DLD1 (cell line): ENCODE results near the gene DIP2C.
"Not testable (repeated sequence)": the region's sequence is repeated elsewhere in the genome, so short reads cannot be mapped to it uniquely, and the experiment has no call there.

Experiments
- in situ Hi-C: cut with HindIII; loops from 2 replicates; pipeline ENCODE4 v1.10.0; 2017; ENCODE audit warnings: low sequenced_read_pairs

The DIP2C gene

DNA sequence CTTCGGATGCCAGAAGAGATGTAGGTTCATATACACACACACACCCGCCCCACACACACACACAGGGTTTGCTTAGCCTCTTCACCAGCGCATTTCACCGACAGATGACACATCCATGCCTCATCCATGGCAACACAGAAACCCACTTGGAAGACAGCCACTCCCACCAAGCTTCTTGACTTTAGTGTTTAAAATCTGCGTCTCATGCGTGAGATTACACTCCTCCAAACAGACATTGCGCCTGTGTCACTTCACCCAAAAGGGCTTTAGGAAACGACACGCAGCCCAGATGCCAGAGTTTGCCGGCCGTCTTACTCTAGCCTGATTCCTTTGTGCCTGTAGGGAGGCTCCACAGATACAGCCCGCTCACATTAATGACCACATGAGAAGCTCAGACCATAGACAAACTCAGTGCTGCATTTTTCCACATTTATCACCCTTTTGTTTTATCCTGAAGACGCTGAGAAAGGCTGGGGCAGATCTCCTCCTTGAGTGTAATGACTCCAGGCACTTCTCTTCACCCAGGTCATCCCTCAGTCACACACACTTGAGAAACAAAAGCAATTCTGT lies 73.8 kb downstream of the DIP2C start:
- in situ Hi-C loops = no loop called here

DNA sequence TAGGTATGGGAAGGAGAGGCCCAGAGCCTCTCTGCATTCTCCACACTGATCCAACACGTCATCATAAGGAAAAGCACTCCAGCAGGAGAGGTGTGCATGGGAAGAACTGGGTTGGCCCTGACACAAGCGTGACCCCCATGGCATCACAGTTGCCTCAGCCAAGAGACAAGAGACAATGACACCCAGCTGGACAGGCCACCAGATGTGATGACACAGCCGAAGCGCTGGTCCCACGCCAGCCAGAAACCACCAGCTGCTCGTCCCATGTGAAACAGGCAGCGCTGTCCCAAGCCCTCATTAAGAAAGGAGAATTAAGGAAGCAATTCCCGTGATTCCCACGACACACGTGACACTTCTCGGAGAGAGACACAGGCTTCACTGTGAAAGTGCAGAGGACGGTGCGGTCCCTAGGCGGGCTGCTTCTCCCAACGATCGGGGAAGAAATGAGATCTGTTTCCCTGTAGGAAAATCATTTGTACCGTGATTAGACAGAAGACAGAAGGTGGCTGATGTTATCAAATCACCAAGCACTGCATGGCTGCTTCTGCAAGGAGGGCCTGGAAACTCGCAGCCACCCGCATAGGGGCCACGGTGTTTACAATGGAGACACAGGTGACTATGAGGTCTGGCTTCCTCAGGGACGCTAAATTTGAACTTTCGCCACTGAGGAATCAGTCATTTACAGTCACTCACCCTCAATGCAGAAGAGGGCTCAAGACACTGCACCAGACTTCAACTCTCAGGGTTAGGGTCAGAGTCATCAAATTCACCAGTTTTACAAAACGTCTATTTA lies 74.5 kb downstream of the DIP2C start:
- in situ Hi-C loops = no loop called here

DNA sequence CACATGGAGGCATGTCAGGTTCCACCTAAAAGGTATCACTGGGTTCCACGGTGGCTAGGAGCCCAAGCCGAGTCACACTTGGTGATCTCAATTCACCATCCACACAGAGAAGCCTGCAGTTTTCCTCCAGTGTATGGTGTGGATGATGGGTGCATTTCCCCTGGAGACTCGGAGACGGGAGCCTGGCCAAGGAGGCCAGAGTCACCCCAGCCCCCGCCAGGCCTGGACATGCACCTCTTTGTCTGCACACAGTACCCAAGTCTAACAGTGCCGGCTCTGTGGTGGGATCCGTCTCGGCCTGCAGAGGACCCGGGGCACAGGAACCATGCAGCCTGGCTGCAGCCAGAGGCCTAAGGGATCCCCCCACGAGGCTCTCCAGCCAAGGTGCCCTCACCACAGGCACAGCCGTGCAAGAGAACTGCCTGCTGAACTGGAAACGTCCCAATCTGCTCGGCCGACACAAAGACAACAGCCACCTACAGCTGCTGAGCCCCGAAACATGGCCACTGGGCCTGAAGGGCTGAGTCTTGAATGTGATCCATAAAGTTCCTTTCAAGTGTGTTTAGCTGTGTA lies 75.2 kb downstream of the DIP2C start:
- in situ Hi-C loops = no loop called here

DNA sequence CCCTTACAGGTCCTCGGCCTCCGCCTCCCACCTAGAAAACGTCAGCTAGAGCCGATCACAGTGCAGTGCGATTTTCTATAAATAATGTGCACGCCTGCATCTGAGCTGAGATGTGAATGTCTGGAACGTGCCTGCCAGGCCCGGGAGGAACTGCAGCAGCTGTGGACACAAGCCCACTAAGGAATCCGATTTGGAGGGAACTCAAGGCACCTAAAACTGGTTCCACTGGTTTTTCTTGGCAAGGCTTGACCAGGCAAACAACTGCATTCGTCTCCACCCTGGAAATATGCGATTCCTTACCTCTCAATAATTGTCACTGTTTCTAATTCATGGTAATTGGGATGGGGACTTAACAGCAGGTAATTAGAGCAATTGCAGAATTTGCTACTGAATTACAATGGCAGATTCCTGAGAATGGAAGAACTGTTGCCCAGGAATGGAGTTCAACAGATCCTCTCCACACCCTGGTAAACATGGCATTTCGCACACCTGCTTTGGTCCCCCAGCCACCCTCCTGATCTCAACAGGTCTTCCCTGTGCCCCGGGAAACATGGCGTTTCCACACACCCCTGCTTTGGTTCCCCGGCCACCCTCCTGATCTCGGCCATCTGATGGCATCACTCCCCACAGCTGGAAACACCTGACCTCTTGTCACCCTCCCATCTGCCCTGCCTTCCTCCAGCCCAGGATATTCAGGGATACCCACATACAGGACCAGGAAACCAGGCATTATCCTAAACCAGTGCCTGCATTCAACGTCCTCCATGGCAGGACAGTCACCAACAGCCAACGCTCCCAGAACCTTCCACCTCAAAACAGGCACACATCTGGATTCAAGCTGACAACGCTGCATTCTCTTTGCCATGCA lies 76.0 kb downstream of the DIP2C start:
- in situ Hi-C loops = no loop called here

DNA sequence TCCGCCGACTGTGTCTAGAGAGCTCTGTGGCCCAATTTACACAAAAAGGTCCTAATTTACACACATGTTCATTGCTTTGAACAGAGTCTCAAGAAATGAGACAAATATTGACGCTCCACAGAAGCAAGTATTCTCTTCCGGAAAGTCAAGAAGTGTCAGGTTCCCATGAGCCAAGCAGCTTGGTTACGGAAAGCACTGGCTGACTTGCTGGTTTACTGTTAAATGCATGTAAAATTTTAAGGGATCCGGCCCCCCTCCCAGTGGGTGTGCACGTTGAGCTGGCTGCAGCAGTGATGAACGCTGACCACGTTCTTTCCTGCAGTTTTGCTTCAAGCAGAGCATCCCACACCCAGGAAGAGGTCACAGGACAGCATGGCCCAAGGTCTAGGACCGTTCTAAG lies 76.8 kb downstream of the DIP2C start:
- in situ Hi-C loops = no loop called here

DNA sequence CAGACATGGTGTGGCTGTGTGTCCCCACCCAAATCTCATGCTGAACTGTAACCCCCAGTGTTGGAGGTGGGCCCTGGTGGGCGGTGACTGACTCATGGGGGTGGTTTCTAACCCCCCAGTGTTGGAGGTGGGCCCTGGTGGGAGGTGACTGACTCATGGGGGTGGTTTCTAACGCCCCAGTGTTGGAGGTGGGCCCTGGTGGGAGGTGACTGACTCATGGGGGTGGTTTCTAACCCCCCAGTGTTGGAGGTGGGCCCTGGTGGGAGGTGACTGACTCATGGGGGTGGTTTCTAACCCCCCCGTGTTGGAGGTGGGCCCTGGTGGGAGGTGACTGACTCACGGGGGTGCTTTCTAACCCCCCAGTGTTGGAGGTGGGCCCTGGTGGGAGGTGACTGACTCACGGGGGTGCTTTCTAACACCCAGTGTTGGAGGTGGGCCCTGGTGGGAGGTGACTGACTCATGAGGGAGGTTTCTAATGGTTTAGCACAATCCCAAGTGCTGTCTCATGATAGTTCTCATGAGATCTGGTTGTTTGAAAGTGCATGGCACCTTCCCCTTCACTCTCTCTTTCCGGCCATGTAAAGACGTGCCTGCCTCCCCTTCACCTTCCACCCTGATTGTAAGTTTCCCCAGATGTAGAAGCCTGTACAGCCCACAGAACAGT lies 78.7 kb downstream of the DIP2C start:
- in situ Hi-C loops = not testable (repeated sequence)

DNA sequence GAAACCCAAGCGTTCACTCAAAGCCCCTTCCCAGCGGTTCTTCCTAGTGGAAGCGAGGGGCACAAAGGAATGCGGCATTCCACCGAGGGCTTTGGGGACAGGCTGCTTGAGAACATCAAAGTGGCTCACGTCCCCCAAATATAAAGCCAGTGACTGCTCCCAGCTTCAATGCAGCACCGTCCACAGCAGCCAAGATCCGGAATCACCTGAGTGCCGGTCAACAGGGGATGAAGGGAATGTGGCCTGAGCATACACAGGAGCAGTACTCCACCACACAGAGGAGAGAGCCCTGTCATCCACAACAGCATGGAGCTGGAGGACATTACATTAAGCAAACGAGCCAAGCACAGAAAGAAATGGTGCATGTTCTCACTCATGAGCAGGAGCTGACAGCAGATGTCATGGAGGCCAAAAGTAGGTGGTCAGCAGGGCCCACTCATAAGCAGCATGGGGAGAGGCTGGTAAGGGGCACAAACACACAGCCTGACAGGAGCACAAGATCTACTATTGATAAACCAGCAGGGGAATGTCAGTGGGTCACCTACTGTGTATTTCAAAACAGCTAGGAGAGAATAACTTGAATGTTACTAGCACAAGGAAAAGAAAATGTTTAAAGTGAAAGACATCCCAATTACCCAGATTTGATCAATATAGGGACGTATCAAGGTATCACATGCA lies 79.5 kb downstream of the DIP2C start:
- in situ Hi-C loops = no loop called here

DNA sequence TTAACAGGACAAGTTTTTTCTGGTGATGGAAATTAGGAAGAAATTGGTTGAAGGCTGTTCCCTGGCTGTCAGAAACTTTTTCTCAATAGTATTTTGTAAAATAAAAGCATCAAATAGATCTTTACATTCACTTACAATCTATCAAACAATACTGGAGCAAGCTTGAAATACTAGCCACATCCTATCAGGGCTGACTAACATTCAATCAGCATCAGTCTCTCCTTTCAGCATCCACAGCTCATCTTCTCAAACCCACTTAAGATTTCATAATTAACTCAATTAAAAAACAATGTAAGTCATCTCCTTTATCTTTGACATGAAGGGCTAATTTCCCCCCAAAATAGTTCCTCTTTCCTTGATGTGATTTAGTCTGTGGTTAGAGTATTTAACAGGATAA lies 80.2 kb downstream of the DIP2C start:
- in situ Hi-C loops = no loop called here

DNA sequence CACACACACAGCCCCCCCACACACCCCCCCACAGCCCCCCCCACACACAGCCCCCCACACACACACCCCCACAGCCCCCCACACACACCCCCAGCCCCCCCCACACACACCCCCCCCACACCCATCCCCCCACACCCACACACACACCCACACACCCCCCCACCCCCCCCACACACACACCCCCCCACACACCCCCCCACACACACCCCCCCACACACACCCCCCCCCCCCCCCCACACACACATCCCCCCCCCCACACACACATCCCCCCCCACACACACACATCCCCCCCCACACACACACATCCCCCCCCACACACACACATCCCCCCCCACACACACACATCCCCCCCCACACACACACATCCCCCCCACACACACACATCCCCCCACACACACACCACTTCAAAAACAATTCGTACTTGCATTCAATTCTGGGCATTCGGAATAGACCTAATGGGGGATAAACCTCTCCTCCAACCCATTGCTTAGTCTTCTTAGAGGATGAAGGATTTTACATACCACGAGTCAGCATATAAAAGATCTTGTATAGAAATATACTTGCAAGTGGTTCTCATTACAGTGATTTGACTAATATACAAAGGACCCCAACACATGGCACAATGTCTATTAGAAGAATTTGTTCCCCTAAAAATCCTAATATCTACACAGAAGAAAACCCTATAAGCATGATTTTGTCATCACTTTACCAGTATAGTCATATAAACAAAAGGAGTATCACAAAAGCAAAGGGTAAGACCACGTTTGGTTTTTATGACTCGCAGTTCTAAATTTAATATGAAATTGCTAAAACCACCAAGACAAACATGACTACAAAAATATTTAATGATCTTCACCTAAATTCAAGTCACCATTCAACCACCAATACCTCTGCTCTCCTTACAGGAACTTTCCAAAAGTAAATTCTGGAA lies 80.9 kb downstream of the DIP2C start:
- in situ Hi-C loops = no loop called here

DNA sequence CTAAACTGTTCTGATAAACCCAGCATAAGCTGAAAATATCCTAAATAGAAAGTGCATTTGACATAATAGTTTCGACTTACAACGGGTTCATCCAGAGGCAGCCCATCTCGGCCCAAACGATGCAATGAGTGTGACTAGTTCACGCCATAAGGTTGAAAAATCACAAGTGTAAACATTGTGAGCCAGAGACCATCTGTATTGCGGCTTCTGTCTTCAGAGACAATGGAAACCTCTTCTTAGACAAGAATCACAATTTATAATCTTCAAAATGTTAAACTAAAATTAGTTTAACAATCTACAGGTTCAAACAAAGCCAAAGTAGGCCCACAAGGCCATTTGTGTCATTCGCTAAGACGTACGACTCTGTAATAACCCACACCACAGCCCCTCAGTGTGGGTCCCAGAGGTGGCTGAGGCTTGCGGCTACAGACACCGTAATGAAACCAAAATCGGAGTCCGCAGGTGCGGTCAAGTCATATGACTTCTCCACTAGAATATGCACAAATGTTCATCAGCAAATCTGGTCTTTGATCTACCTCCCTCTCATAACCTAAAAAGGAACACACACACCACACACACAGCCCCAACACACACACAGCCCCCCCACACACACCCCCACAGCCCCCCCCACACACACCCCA lies 81.8 kb downstream of the DIP2C start:
- in situ Hi-C loops = no loop called here

DNA sequence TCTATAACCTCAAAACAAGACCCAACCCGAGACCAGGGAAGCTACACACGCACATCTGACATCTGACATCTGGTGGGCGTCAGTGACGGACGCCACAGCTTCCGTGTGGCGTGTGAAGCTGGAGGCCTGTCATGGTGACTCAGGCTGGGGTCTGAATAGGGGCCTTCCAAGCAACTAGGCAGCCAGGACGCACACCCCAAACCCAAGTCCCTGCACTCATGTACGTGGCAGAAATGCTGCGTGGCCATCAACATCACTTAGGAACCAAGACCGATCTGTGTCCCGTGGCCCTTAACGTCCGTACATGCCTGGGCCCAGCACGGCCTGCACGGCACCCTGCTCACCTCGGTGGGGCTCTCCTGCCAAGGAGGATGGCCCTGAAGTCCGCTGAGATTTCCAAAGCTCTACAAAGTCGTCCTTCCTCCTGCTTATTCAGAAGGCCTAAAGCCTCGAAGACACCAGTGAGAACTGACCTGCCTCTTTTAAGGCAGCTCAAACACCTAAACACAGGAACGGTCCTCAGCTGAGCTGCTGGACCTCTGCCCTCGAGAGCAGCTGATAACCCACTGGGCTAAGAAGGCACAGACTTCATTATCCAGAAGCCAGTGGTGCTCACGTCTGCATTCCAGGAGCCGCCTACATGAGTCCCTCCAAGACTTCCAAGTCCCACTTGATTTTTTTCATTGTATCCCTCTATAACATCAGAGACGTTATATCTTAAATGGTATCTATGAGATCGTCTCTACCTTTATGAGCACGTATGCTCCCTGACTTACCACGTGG lies 82.5 kb downstream of the DIP2C start:
- in situ Hi-C loops = no loop called here

DNA sequence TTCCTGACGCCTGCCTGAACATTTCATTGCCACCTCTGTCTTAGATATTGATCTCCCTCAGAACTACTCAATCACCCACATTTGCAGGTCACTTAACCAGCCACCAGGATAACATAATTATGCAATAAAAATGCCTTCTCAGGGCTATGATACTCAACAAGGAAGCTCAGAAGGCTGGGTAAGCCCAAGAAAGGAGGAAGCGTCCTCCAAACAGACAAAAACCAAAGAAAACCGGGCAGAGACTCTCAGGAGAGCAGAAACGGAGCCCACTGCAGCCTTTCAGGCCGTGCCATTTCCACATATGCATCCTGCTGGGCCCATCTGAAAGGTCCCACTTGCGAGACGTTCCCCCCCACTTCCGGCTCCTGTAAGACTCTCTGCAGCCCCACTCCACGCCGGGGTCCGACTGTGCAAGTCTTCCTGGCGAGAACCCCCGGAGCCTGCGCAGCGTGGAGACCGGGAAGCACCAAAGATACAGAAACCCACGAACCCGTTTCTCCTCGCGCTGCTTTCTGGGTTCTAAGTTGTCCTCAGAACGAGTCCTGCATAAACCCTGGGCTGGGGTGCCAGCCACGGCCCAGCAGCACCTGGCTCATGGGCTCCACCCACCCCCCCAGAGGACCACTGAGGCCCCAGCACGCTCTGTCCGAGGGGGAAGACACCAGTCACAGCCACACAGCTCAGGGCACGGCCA lies 83.7 kb downstream of the DIP2C start:
- in situ Hi-C loops = no loop called here

DNA sequence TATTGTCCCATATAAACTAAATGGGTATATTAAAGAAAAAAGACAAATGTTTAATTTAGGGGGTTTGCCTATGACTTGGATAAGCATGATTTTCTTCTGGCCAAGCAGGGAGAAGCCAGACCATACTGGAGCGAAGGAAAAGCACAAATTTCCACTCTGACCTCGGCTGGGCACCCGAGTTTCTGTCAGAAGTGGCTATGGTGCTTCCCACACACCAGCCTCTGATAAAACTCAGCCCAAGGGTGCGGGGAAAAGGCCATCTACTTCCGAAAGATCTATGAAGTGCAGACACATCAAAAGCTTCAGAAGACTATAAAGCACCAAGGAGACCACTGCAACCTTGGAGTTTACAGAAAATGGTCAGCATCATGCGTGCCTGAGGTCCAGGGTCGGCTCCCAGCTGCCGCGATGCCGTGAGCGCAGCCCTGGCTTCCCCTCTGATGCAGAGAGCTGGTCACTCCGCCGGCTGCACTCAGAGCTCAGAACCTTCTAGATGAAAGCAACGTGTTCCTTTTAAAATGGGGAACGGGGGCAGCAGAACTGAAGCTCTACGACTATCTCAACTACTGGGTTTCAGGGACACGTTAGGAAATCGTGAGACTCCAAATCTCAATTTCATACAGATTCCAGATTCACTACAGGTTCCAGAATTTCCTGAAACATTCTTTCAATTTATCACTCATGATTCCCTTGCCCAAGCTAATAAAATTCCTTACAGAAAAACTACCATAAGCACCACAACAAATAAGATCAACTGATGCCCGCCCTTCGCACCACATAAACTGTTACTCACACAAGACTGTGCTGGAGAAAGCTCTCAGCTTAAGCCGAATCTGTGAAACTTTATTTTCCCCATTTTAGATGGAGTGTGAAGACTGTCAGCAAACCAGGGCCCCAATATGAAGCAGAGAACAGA lies 84.5 kb downstream of the DIP2C start:
- in situ Hi-C loops = no loop called here

DNA sequence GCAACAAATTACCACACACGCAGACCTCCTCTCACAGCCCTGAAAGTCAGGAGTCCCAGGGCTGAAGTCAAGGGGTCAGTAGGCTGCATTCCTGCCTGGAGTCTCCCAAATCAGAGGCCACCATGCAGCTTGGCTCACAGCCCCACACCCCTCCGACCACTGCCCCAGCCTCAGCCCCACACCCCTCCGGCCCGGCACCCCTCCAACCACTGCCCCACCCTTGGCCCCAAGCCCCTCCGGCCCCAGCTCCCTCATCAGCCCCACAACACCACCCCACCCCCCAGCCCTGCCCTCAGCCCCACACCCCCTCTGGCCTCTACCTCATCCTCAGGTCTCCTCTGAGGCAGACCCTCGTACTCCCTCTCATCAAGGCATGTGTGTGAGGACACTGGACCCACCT lies 85.7 kb downstream of the DIP2C start:
- in situ Hi-C loops = no loop called here

DNA sequence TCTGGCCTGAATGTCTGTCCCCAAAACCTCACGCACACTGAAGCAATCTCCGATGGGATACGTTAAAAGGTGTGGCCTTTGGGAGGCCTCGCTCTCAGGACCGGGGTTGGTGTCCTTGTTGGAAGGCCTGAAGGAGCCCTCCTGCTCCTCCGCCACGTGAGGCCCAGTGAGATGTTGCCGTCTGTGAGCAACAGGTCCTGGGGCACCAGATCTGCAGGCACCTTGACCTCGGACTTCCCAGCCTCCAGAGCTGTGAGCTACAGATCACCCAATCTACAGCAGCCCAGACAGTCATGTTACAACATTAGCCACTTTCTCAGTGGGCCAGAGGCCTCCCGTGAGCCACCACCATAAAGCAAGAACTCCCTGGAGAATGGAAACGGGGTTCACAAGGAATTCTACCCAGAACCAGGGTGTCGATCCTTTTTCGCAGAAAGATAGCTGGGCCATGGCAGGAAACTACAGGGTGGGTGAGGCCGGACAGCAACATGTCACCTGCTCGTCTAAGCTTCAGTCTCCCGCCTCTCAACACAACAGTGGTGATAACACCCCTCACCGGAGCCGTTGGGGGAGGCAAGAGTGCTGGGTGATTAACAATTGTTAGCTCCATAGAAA lies 87.0 kb downstream of the DIP2C start:
- in situ Hi-C loops = no loop called here

DNA sequence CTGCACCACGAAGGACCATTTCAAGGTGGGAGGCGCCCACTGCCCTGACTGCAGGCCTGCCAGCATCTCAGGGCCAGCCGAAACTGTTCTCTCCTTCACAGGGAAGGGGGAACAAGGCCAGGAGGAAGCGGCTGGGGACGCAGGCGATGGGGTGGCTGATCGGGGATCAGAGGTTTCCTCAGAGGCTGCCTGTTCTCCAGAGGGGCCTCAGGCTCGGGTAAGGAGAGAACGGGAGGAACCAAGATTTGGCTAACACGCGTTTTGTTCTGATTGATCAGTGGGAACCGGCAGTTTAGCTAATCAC lies 87.9 kb downstream of the DIP2C start:
- in situ Hi-C loops = no loop called here
